ENCODE data around the gene ANKZF1.

ANKZF1 gene

GRCh38 chr2:219228041-219228910 is 1.3 kb upstream of the ANKZF1 start:
- DNase-seq (ENCODE audit: low read depth), result no peak

- DNase-seq (ENCODE audit: low read depth), result no peak
Measured at GRCh38 chr2:219228911-219229304, 698 bp upstream of the ANKZF1 start.

- no peak for DNase-seq (ENCODE audit: low read depth)
Measured at GRCh38 chr2:219230059-219230540, 494 bp downstream of the ANKZF1 start.

- no peak for DNase-seq (ENCODE audit: low read depth)
Measured at GRCh38 chr2:219234331-219234730, 4.7 kb downstream of the ANKZF1 start.

- no peak for DNase-seq (ENCODE audit: low read depth)
Measured at GRCh38 chr2:219243291-219243761, 13.7 kb downstream of the ANKZF1 start.

GRCh38 chr2:219244789-219245147 is 15.2 kb downstream of the ANKZF1 start:
- no peak for DNase-seq (ENCODE audit: low read depth)

- peak; percentile 86 for DNase-seq (ENCODE audit: low read depth)
Measured at GRCh38 chr2:219245148-219245898, 15.7 kb downstream of the ANKZF1 start, which contains the start of the genes GLB1L and STK16. TSS of gene GLB1L (minus strand) at chr2:219245444. CDS start at chr2:219243573, 1,871 bp downstream. TSS of gene STK16 (plus strand) at chr2:219245479. CDS start at chr2:219246000, 521 bp downstream.

- DNase-seq (ENCODE audit: low read depth), result no peak
Measured at GRCh38 chr2:219245899-219246230, 16.3 kb downstream of the ANKZF1 start.

GRCh38 chr2:219246559-219246958 is 17.0 kb downstream of the ANKZF1 start:
- no peak for DNase-seq (ENCODE audit: low read depth)

- peak; percentile 61 for DNase-seq (ENCODE audit: low read depth)
Measured at GRCh38 chr2:219247678-219248642, 18.4 kb downstream of the ANKZF1 start.

GRCh38 chr2:219248845-219249202 is 19.2 kb downstream of the ANKZF1 start:
- DNase-seq (ENCODE audit: low read depth), result no peak

- DNase-seq (ENCODE audit: low read depth), result no peak
Measured at GRCh38 chr2:219249203-219249980, 19.8 kb downstream of the ANKZF1 start.

- no peak for DNase-seq (ENCODE audit: low read depth)
Measured at GRCh38 chr2:219250049-219250781, 20.6 kb downstream of the ANKZF1 start.

- DNase-seq (ENCODE audit: low read depth), result no peak
Measured at GRCh38 chr2:219251656-219252055, 22.1 kb downstream of the ANKZF1 start.

GRCh38 chr2:219252084-219252483 is 22.5 kb downstream of the ANKZF1 start:
- DNase-seq (ENCODE audit: low read depth), result no peak

GRCh38 chr2:219252570-219252899 is 22.9 kb downstream of the ANKZF1 start:
- no peak for DNase-seq (ENCODE audit: low read depth)

- no peak for DNase-seq (ENCODE audit: low read depth)
Measured at GRCh38 chr2:219252900-219253752, 23.5 kb downstream of the ANKZF1 start, which contains the start of gene TUBA4B. TSS of gene TUBA4B (plus strand) at chr2:219253243. CDS start at chr2:219253408, 165 bp downstream.

GRCh38 chr2:219253753-219254589 is 24.4 kb downstream of the ANKZF1 start, which contains the start of gene TUBA4A:
TSS of gene TUBA4A (minus strand) at chr2:219253918. CDS start at chr2:219253858, 60 bp downstream.
- peak; percentile 85 for DNase-seq (ENCODE audit: low read depth)

Data from activated gamma-delta T cell treated with anti-CD3 and anti-CD28 coated beads, Interleukin-2, amount 50 U/mL, for 16 hours (primary cell).